Gastrocnemius medialis (tissue), 4 donors: ENCODE results near the gene PKN1. TPM values are rescaled to one million over a fixed set of nuclear protein-coding genes. Genes with fewer than 3 reads are reported as not detected.
"Not testable (repeated sequence)": the region's sequence is repeated elsewhere in the genome, so short reads cannot be mapped to it uniquely, and the experiment has no call there.

Experiments
- ATAC-seq, 2 donors: fragments of 150-250 bp; one replicate each; pipeline ENCODE4 v1.9.1; 2016
- DNase-seq, 2 donors: peaks; one replicate each; pipeline ENCODE4 v3.0.0-alpha.2; 2019
- H3K27ac ChIP-seq, 4 donors: fragments of 200-600 bp; sonication (generic); 1 replicate in 1 of 4; 2 replicates in 3 of 4; pipeline ENCODE4 v1.5.1; 2016 to 2018; ENCODE audit warnings: mild to moderate bottlenecking in 2 of 4, moderate library complexity in 1 of 4
- H3K27me3 ChIP-seq, 3 donors: fragments of 200-600 bp; sonication (generic) in 2 of 3; 1 replicate in 1 of 3; 2 replicates in 2 of 3; pipeline versions ENCODE4 v1.5.1 to v1.6.0; 2016 to 2019; ENCODE audit warnings: mild to moderate bottlenecking in 1 of 3, moderate library complexity in 1 of 3
- H3K36me3 ChIP-seq, 2 donors: fragments of 200-600 bp; sonication (generic) in 1 of 2; one replicate each; pipeline ENCODE4 v1.5.1; 2017 to 2018
- H3K4me1 ChIP-seq, 2 donors: fragments of 200-600 bp; sonication (generic) in 1 of 2; one replicate each; pipeline ENCODE4 v1.5.1; 2016 to 2017; ENCODE audit warnings: mild to moderate bottlenecking in 2 of 2
- H3K4me3 ChIP-seq, 4 donors: fragments of 200-600 bp; sonication (generic) in 3 of 4; 1 replicate in 1 of 4; 2 replicates in 3 of 4; pipeline ENCODE4 v1.5.1; 2016 to 2019; ENCODE audit warnings: mild to moderate bottlenecking in 2 of 4
- H3K9me3 ChIP-seq, 3 donors: fragments of 200-600 bp; sonication (generic) in 2 of 3; 1 replicate in 1 of 3; 2 replicates in 2 of 3; pipeline ENCODE4 v1.5.1; 2016 to 2019
- POLR2A ChIP-seq, 2 donors: fragments of 450-650 bp; IDR thresholded peaks; one replicate each; pipeline ENCODE4 v1.6.1; 2017; ENCODE audit warnings: antibody characterized with exemption in 2 of 2, mild to moderate bottlenecking in 2 of 2, moderate library complexity in 2 of 2
- in situ Hi-C, 4 donors: fragments of 200-750 bp; cut with MboI; loops; one replicate each; pipeline versions ENCODE4 v1.15.0 to v1.8.0; 2017; ENCODE audit warnings: low sequenced_read_pairs in 4 of 4
- intact Hi-C: fragments of 100-400 bp; cut with DNase I; formaldehyde crosslinking; loops from one replicate; pipeline ENCODE4 v1.15.1; 2023; ENCODE audit warnings: low total_unique reads
- total RNA-seq, 4 donors: library from RNA; depleted of rRNA; stranded (reverse); fragments of >200 nt; gene quantifications; one replicate each; pipeline versions ENCODE4 v1.1.0 to v1.2.3, GENCODE V29; 2016
- TF ChIP-seq, protein P1 (sequence below), 5 experiments: fragments of 450-650 bp in 3 of 5; fragments of 200-600 bp in 2 of 5; sonication (generic) in 2 of 5; IDR thresholded peaks in 4 of 5; conservative IDR thresholded peaks in 1 of 5; 1 replicate in 4 of 5; 2 replicates in 1 of 5; pipeline ENCODE4 v1.5.1; 2016 to 2019; ENCODE audit warnings: antibody characterized with exemption in 5 of 5, mild to moderate bottlenecking in 3 of 5, moderate library complexity in 3 of 5

Gene PKN1
- total RNA-seq, 4 donors from 2014 or later = 52.1 to 130 (median 81.3) TPM

GRCh38 chr19:14449321-14449720 lies 16.2 kb downstream of the PKN1 start:
- H3K27ac ChIP-seq = no peak overlapping the region
- intact Hi-C loops = no loop called here
- no peak for ATAC-seq
- no peak overlapping the region for H3K4me3 ChIP-seq
- H3K9me3 ChIP-seq = no peaks in the 10 kb centered on the region
- peaks cover 0 to 86% of the 10 kb centered on the region in 2 donors for H3K36me3 ChIP-seq
- H3K27me3 ChIP-seq = no peaks in the 10 kb centered on the region
- H3K4me1 ChIP-seq = no peaks in the 10 kb centered on the region
- in situ Hi-C loops = no loop called here
- TF ChIP-seq POLR2A (IDR thresholded peaks at IDR 0.05) = no peak
- TF ChIP-seq, protein P1, sequence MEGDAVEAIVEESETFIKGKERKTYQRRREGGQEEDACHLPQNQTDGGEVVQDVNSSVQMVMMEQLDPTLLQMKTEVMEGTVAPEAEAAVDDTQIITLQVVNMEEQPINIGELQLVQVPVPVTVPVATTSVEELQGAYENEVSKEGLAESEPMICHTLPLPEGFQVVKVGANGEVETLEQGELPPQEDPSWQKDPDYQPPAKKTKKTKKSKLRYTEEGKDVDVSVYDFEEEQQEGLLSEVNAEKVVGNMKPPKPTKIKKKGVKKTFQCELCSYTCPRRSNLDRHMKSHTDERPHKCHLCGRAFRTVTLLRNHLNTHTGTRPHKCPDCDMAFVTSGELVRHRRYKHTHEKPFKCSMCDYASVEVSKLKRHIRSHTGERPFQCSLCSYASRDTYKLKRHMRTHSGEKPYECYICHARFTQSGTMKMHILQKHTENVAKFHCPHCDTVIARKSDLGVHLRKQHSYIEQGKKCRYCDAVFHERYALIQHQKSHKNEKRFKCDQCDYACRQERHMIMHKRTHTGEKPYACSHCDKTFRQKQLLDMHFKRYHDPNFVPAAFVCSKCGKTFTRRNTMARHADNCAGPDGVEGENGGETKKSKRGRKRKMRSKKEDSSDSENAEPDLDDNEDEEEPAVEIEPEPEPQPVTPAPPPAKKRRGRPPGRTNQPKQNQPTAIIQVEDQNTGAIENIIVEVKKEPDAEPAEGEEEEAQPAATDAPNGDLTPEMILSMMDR (IDR thresholded peaks at IDR 0.05 in 4 of 5, conservative IDR thresholded peaks at IDR 0.05 in 1 of 5) = no peak
- no peak for DNase-seq

DNA sequence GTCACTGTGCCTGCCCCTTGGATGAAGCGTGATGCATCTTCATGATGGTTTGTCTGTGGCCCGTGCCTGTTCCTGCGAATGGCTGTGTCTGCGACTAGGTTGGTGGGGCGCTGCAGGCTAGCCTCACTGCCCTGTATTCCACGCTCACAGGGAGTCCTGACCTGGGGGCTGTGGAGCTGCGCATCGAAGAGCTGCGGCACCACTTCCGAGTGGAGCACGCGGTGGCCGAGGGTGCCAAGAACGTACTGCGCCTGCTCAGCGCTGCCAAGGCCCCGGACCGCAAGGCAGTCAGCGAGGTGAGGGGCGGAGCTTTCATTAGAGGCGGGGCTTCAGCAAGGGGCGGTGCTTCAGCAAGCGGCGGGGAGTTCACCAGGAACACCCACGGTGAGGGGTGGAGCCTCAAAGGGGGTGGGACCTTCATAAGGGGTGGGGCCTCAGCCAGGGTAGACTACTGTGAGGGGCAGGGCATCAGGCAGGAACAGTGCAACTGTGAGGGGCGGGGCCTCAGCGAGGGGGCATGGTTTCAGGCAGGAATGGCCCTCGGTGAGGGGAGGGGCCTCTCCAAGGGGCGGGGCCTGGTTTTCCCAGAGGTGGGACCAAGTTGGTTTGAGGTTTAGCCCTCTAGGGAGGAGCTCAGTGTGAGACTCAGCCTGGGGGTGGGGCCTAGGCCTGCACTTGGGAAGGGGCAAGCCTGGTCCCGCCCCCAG lies 17.2 kb downstream of the PKN1 start:
- H3K27me3 ChIP-seq = no peaks in the 10 kb centered on the region
- no peaks in the 10 kb centered on the region for H3K4me1 ChIP-seq
- DNase-seq (no peak), ATAC-seq (no peak)
- no peak overlapping the region for H3K4me3 ChIP-seq
- no peak overlapping the region for H3K27ac ChIP-seq
- no peak for TF ChIP-seq POLR2A (IDR thresholded peaks at IDR 0.05)
- TF ChIP-seq, protein P1 (IDR thresholded peaks at IDR 0.05 in 4 of 5, conservative IDR thresholded peaks at IDR 0.05 in 1 of 5) = no peak
- in situ Hi-C loops (no loop called here), intact Hi-C loops (no loop called here)
- peaks cover 0 to 76% of the 10 kb centered on the region in 2 donors for H3K36me3 ChIP-seq
- no peaks in the 10 kb centered on the region for H3K9me3 ChIP-seq

DNA sequence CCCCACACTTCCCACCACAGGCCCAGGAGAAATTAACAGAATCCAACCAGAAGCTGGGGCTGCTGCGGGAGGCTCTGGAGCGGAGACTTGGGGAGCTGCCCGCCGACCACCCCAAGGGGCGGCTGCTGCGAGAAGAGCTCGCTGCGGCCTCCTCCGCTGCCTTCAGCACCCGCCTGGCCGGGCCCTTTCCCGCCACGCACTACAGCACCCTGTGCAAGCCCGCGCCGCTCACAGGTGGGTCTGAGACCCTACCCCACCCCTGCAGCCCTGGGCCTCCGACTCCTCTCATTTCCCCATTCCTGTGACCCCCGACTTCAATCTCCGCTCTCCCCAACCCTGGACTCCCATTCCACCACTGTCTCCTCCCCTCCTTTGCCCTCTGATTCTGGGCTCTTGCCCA lies 17.8 kb downstream of the PKN1 start:
- Histone ChIP-seq H3K27me3 (no peaks in the 10 kb centered on the region), H3K4me3 (no peak overlapping the region), H3K36me3 (peaks cover 0 to 70% of the 10 kb centered on the region in 2 donors), H3K4me1 (no peaks in the 10 kb centered on the region), H3K9me3 (no peaks in the 10 kb centered on the region), H3K27ac (no peak overlapping the region)
- intact Hi-C loops (no loop called here), in situ Hi-C loops (no loop called here)
- TF ChIP-seq, protein P1 (IDR thresholded peaks at IDR 0.05 in 4 of 5, conservative IDR thresholded peaks at IDR 0.05 in 1 of 5) = no peak
- no peak for TF ChIP-seq POLR2A (IDR thresholded peaks at IDR 0.05)
- DNase-seq (no peak), ATAC-seq (no peak)

GRCh38 chr19:14452303-14452702 lies 19.2 kb downstream of the PKN1 start:
- not testable (repeated sequence) for ATAC-seq

GRCh38 chr19:14459703-14460102 lies 26.6 kb downstream of the PKN1 start:
- in situ Hi-C loops = no loop called here
- Histone ChIP-seq H3K4me3 (no peak overlapping the region), H3K27ac (no peak overlapping the region), H3K27me3 (no peaks in the 10 kb centered on the region), H3K9me3 (no peaks in the 10 kb centered on the region), H3K4me1 (no peaks in the 10 kb centered on the region), H3K36me3 (peaks cover 0 to 35% of the 10 kb centered on the region in 2 donors)
- TF ChIP-seq, protein P1 (IDR thresholded peaks at IDR 0.05 in 4 of 5, conservative IDR thresholded peaks at IDR 0.05 in 1 of 5) = no peak
- TF ChIP-seq POLR2A (IDR thresholded peaks at IDR 0.05) = no peak
- ATAC-seq = no peak
- intact Hi-C loops = no loop called here
- no peak for DNase-seq

More at GRCh38 chr19:14452303-14452702, 19.2 kb downstream of the PKN1 start:
- DNase-seq, H3K9me3 ChIP-seq, H3K27me3 ChIP-seq, H3K4me1 ChIP-seq, in situ Hi-C loops, H3K27ac ChIP-seq, H3K4me3 ChIP-seq, intact Hi-C loops: not testable (repeated sequence)
- peaks cover 0 to 56% of the 10 kb centered on the region in 2 donors for H3K36me3 ChIP-seq
